IMR-90 (cell line): ENCODE results near the gene KLF13. TPM values are rescaled to one million over a fixed set of nuclear protein-coding genes. Genes with fewer than 3 reads are reported as not detected.

ENCODE experiments used
- ATAC-seq: fragments of 200-7000 bp; cut with Tn5 transposase; 2 replicates; pipeline ENCODE4 v1.9.1; 2020; ENCODE audit warnings: low read depth, mild to moderate bottlenecking, moderate library complexity
- BruUV-seq: library from RNA; stranded (reverse); fragments of 400-500 nt; replicated peaks from 2 replicates; lab custom pipeline; 2021; lab: Mats Ljungman, UMichigan
- CTCF ChIA-PET: fragments of 300-600 bp; formaldehyde crosslinking; extraction: SDS; loops from one replicate; lab custom pipeline; 2021; ENCODE audit warnings: antibody characterized with exemption; lab: Yijun Ruan, JAX
- POLR2A ChIA-PET: fragments of 300-600 bp; sonication (Branson Sonifier 250); formaldehyde crosslinking; loops from one replicate; lab custom pipeline; 2022; ENCODE audit warnings: antibody characterized with exemption; ENCODE audit not compliant: unreplicated experiment; lab: Charles Lee
- DNase-seq: peaks from one replicate; pipeline ENCODE4 v3.0.0; 2013
- H2AFZ ChIP-seq: replicated peaks from 2 replicates; pipeline ENCODE3; 2013; ENCODE audit warnings: low read length, mild to moderate bottlenecking; ENCODE audit not compliant: poor library complexity
- H2AK5ac ChIP-seq: 2 replicates; pipeline ENCODE4 v1.6.1; 2013; ENCODE audit warnings: low read depth, low read length, inconsistent platforms
- H2AK9ac ChIP-seq: replicated peaks from 2 replicates; pipeline ENCODE3; 2013; ENCODE audit warnings: mild to moderate bottlenecking, low read depth, low read length, moderate library complexity; ENCODE audit not compliant: poor library complexity
- H2BK120ac ChIP-seq: 2 replicates; pipeline ENCODE4 v1.6.1; 2013; ENCODE audit warnings: low read depth, low read length, inconsistent platforms
- H2BK15ac ChIP-seq: 3 replicates; pipeline ENCODE4 v1.6.1; 2013; ENCODE audit warnings: low read depth, low read length, inconsistent platforms
- H2BK20ac ChIP-seq: 2 replicates; pipeline ENCODE4 v1.6.1; 2013; ENCODE audit warnings: low read depth, mild to moderate bottlenecking, inconsistent platforms, low read length, moderate library complexity
- H2BK5ac ChIP-seq: 2 replicates; pipeline ENCODE4 v1.6.1; 2013; ENCODE audit warnings: mild to moderate bottlenecking, low read depth, low read length, inconsistent platforms; ENCODE audit not compliant: poor library complexity, severe bottlenecking
- H3K14ac ChIP-seq: replicated peaks from 2 replicates; pipeline ENCODE4 v1.6.1; 2013; ENCODE audit warnings: low read depth, low read length, inconsistent platforms
- H3K18ac ChIP-seq: 2 replicates; pipeline ENCODE4 v1.6.1; 2013; ENCODE audit warnings: low read depth, low read length, control low read depth
- H3K23ac ChIP-seq: 2 replicates; pipeline ENCODE4 v1.6.1; 2013; ENCODE audit warnings: low read depth, low read length, inconsistent platforms
- H3K27ac ChIP-seq: 2 replicates; pipeline ENCODE4 v1.5.1; 2013; ENCODE audit warnings: mild to moderate bottlenecking, control low read depth, low read length; ENCODE audit not compliant: insufficient read depth
- H3K27me3 ChIP-seq: 2 replicates; pipeline ENCODE4 v1.6.1; 2013; ENCODE audit warnings: low read length; ENCODE audit not compliant: control insufficient read depth, insufficient read depth
- H3K36me3 ChIP-seq: 2 replicates; pipeline ENCODE4 v1.6.1; 2013; ENCODE audit warnings: low read length, mixed read lengths; ENCODE audit not compliant: control insufficient read depth, insufficient read depth
- H3K4ac ChIP-seq: 2 replicates; pipeline ENCODE4 v1.6.1; 2013; ENCODE audit warnings: low read depth, low read length, inconsistent platforms
- H3K4me1 ChIP-seq: 2 replicates; pipeline ENCODE4 v1.6.1; 2013; ENCODE audit warnings: low read length, mixed read lengths; ENCODE audit not compliant: control insufficient read depth, insufficient read depth
- H3K4me2 ChIP-seq: 2 replicates; pipeline ENCODE4 v1.6.1; 2013; ENCODE audit warnings: low read depth, mild to moderate bottlenecking, control low read depth, low read length, moderate library complexity
- H3K4me3 ChIP-seq: 2 replicates; pipeline ENCODE4 v1.5.1; 2013; ENCODE audit warnings: low read depth, mild to moderate bottlenecking, control low read depth, low read length, moderate library complexity; ENCODE audit not compliant: insufficient read depth
- H3K56ac ChIP-seq: 2 replicates; pipeline ENCODE4 v1.6.1; 2013; ENCODE audit warnings: low read length, inconsistent platforms; ENCODE audit not compliant: insufficient read depth; ENCODE audit errors: extremely low read depth
- H3K79me1 ChIP-seq, 2 experiments: 2 replicates each; pipeline ENCODE4 v1.6.1; 2013; ENCODE audit warnings: low read length in 2 of 2, inconsistent platforms in 1 of 2, low read depth in 1 of 2
- H3K9ac ChIP-seq: 2 replicates; pipeline ENCODE4 v1.6.1; 2013; ENCODE audit warnings: low read depth, low read length, control low read depth
- H3K9me1 ChIP-seq: 2 replicates; pipeline ENCODE4 v1.6.1; 2013; ENCODE audit warnings: low read length, inconsistent platforms; ENCODE audit not compliant: insufficient read depth
- H3K9me3 ChIP-seq: 2 replicates; pipeline ENCODE4 v1.6.1; 2013; ENCODE audit warnings: low read length; ENCODE audit not compliant: control insufficient read depth, insufficient read depth
- H4K20me1 ChIP-seq: 2 replicates; pipeline ENCODE4 v1.6.1; 2013; ENCODE audit warnings: low read length, inconsistent platforms; ENCODE audit not compliant: insufficient read depth
- H4K5ac ChIP-seq: 2 replicates; pipeline ENCODE4 v1.6.1; 2013; ENCODE audit warnings: mild to moderate bottlenecking, low read depth, low read length, control low read depth
- H4K8ac ChIP-seq, 2 experiments: 2 replicates each; pipeline ENCODE4 v1.6.1; 2013; ENCODE audit warnings: low read depth in 2 of 2, low read length in 2 of 2, control low read depth in 1 of 2, inconsistent platforms in 1 of 2
- H4K91ac ChIP-seq: 2 replicates; pipeline ENCODE4 v1.6.1; 2013; ENCODE audit warnings: low read depth, low read length, inconsistent platforms; ENCODE audit not compliant: insufficient read depth
- BHLHE40 ChIP-seq: fragments of 150-350 bp; IDR thresholded peaks from 2 replicates; pipeline ENCODE4 v1.6.1; 2016; ENCODE audit warnings: mild to moderate bottlenecking, low read depth, low read length
- CEBPB ChIP-seq: IDR thresholded peaks from 2 replicates; pipeline ENCODE4 v1.6.1; 2012; ENCODE audit warnings: low read depth, low read length, improper control_type of control experiment
- CHD1 ChIP-seq: IDR thresholded peaks from 2 replicates; pipeline ENCODE4 v1.6.1; 2012; ENCODE audit warnings: low read depth, low read length, improper control_type of control experiment
- CTCF ChIP-seq: conservative IDR thresholded peaks from 2 replicates; pipeline ENCODE4 v1.5.1; 2012; ENCODE audit warnings: mild to moderate bottlenecking, low read depth, low read length, improper control_type of control experiment
- ELK1 ChIP-seq: fragments of 150-350 bp; IDR thresholded peaks from 2 replicates; pipeline ENCODE4 v1.6.1; 2016; ENCODE audit warnings: low read depth, mild to moderate bottlenecking, low read length, moderate library complexity, borderline replicate concordance
- FOS ChIP-seq: fragments of 150-350 bp; IDR thresholded peaks from 2 replicates; pipeline ENCODE4 v1.6.1; 2016; ENCODE audit warnings: low read depth, low read length
- MAFK ChIP-seq: IDR thresholded peaks from 2 replicates; pipeline ENCODE4 v1.6.1; 2012; ENCODE audit warnings: low read depth, low read length, improper control_type of control experiment
- MAZ ChIP-seq: IDR thresholded peaks from 2 replicates; pipeline ENCODE4 v1.6.1; 2012; ENCODE audit warnings: low read depth, mild to moderate bottlenecking, low read length, improper control_type of control experiment, moderate library complexity, borderline replicate concordance
- MXI1 ChIP-seq: IDR thresholded peaks from 2 replicates; pipeline ENCODE4 v1.6.1; 2012; ENCODE audit warnings: low read depth, mild to moderate bottlenecking, low read length, moderate library complexity, borderline replicate concordance
- NFE2L2 ChIP-seq: fragments of 150-350 bp; IDR thresholded peaks from 2 replicates; pipeline ENCODE4 v1.6.1; 2016; ENCODE audit warnings: low read depth, mild to moderate bottlenecking, low read length
- POLR2A ChIP-seq: IDR thresholded peaks from 2 replicates; pipeline ENCODE4 v1.6.1; 2012; ENCODE audit warnings: mild to moderate bottlenecking, low read depth, low read length
- RAD21 ChIP-seq: IDR thresholded peaks from 2 replicates; pipeline ENCODE4 v1.6.1; 2012; ENCODE audit warnings: low read length, improper control_type of control experiment
- RCOR1 ChIP-seq: IDR thresholded peaks from 2 replicates; pipeline ENCODE4 v1.6.1; 2012; ENCODE audit warnings: mild to moderate bottlenecking, low read length, improper control_type of control experiment; ENCODE audit not compliant: insufficient replicate concordance
- RFX5 ChIP-seq: IDR thresholded peaks from 2 replicates; pipeline ENCODE4 v1.8.0; 2012; ENCODE audit warnings: low read depth, mild to moderate bottlenecking, low read length, moderate library complexity
- SMC3 ChIP-seq: fragments of 150-350 bp; IDR thresholded peaks from 2 replicates; pipeline ENCODE4 v1.6.1; 2016; ENCODE audit warnings: low read depth, mild to moderate bottlenecking, antibody characterized with exemption, low read length, moderate library complexity
- USF2 ChIP-seq: fragments of 150-350 bp; IDR thresholded peaks from 2 replicates; pipeline ENCODE4 v1.6.1; 2017; ENCODE audit warnings: mild to moderate bottlenecking, antibody characterized with exemption, low read length, low read depth
- WGBS, 2 experiments: methylation state at CpG; one replicate each; pipeline versions ENCODE4 v1.1.5 to v1.1.7; 2013; ENCODE audit warnings: missing lambda C conversion rate in 2 of 2; ENCODE audit not compliant: insufficient read length in 1 of 2; ENCODE audit errors: extremely low coverage in 2 of 2; 5-methylcytosine and 5-hydroxymethylcytosine counted together
- dilution Hi-C: fragments of 300-500 bp; cut with HindIII; formaldehyde crosslinking; loops from one replicate; pipeline ENCODE4 v1.14.3; 2018; ENCODE audit warnings: low sequenced_read_pairs; ENCODE audit not compliant: unreplicated experiment
- in situ Hi-C: fragments of 300-500 bp; cut with MboI; formaldehyde crosslinking; loops from 3 replicates; pipeline ENCODE4 v1.14.3; 2019; ENCODE audit warnings: low sequenced_read_pairs, inconsistent platforms, mixed read lengths
- intact Hi-C: fragments of 100-400 bp; cut with micrococcal nuclease; formaldehyde crosslinking; loops from 2 replicates; pipeline ENCODE4 v1.10.0; 2022
- polyA plus RNA-seq, 3 experiments: library from polyadenylated mRNA; depleted of rRNA; stranded (reverse); fragments of >200 nt; gene quantifications; 2 replicates each; pipeline ENCODE4 v1.2.3, GENCODE V29; 2012; ENCODE audit warnings: low replicate concordance in 1 of 3
- total RNA-seq: library from RNA; depleted of rRNA; stranded (reverse); fragments of >200 nt; gene quantifications from 2 replicates; pipeline ENCODE4 v1.2.3, GENCODE V29; 2012

The KLF13 gene
- total and polyA plus RNA-seq, 2 of the 4 experiments (the other 2 are of a cell fraction), result 9.5 to 10.6 TPM

GRCh38 chr15:31402003-31402402 is 75.4 kb downstream of the KLF13 start:
- no peak for TF ChIP-seq NFE2L2
- TF ChIP-seq CEBPB, result no peak
- no peak for TF ChIP-seq RCOR1
- TF ChIP-seq FOS, result no peak
- TF ChIP-seq POLR2A, result no peak
- no peak for TF ChIP-seq RFX5
- no peak for TF ChIP-seq CTCF
- no peak for TF ChIP-seq USF2
- TF ChIP-seq BHLHE40, result no peak
- no peak for TF ChIP-seq MAZ
- TF ChIP-seq CHD1, result no peak
- no peak for TF ChIP-seq SMC3
- TF ChIP-seq MAFK, result no peak
- no peak for TF ChIP-seq ELK1
- no peak for TF ChIP-seq MXI1
- no peak for TF ChIP-seq RAD21
- Histone ChIP-seq H3K4me1 (peaks cover 6% of the 10 kb centered on the region; the same call in 1 of the 2 replicates), H3K18ac (no peak overlapping the region), H3K9me3 (peaks cover 3% of the 10 kb centered on the region), H3K14ac (no peak overlapping the region), H3K56ac (no peak overlapping the region), H3K4me2 (no peak overlapping the region), H4K20me1 (no peaks in the 10 kb centered on the region), H3K27me3 (no peaks in the 10 kb centered on the region), H2AK5ac (0 out of 2 replicates have a peak overlapping the region, but pooled peaks have one; percentile 50), H4K91ac (no peak overlapping the region), H4K5ac (no peak overlapping the region), H4K8ac (no peak overlapping the region), H3K27ac (no peak overlapping the region), H2AFZ (peak overlapping the region; percentile 10), H3K79me1 (no peaks in the 10 kb centered on the region), H3K36me3 (no peaks in the 10 kb centered on the region), H3K9me1 (peaks cover 21% of the 10 kb centered on the region; the same call in 1 of the 2 replicates), H2BK5ac (no peak overlapping the region), H3K23ac (no peak overlapping the region), H2BK20ac (no peak overlapping the region), H2BK15ac (no peak overlapping the region), H3K4ac (no peak overlapping the region; the same call in 1 of the 2 replicates), H3K9ac (no peak overlapping the region), H2BK120ac (no peak overlapping the region), H2AK9ac (peak overlapping the region; percentile 56), H3K4me3 (no peak overlapping the region)
- no peak for DNase-seq
- intact Hi-C loops, result no loop called here
- 100% methylated on average over 4 of the region's 8 CpGs; no CpG with 5 or more reads in 1 of the 2 experiments for WGBS, 2 experiments
- ChIA-PET CTCF (no interaction called here), POLR2A (no interaction called here)
- in situ Hi-C loops, result loop anchor here (5.0 kb wide), 1 partner anchor 35 kb away; no protein-coding TSS in a partner anchor
- dilution Hi-C loops, result no loop called here
- ATAC-seq, result no peak
- BruUV-seq, result no TSS peak
